ENCODE results near the gene SLC4A1AP. TPM values are rescaled to one million over a fixed set of nuclear protein-coding genes. Genes with fewer than 3 reads are reported as not detected.

The SLC4A1AP gene
- total RNA-seq, 1 experiment from 2014 or later, result 20.8 TPM

- peaks cover 7% of the 10 kb centered on the region for H3K27me3 Mint-ChIP-seq (ENCODE audit: low read depth)
- DNase-seq, result no peak
- no peak overlapping the region for H2BK15ac ChIP-seq (ENCODE audit: low read depth, low read length)
Observed at GRCh38 chr2:27710640-27711430, 47.1 kb downstream of the SLC4A1AP start.

More at GRCh38 chr2:27710640-27711430, 47.1 kb downstream of the SLC4A1AP start:
- H2AFZ ChIP-seq (ENCODE audit: low read length), result no peak overlapping the region
- H3K79me2 ChIP-seq (ENCODE audit: insufficient read depth, low read length), result no peaks in the 10 kb centered on the region
- Mint-ChIP-seq H3K4me1 (peaks cover 11 to 19% of the 10 kb centered on the region in 2 experiments), H3K4me3 (no peak overlapping the region), H3K9me3 (no peaks in the 10 kb centered on the region), H3K36me3 (ENCODE audit: insufficient read depth in 1 of 3, low read depth in 3 of 3) (no peaks in the 10 kb centered on the region; a peak in 1 of 7 replicates), H3K27ac (no peak overlapping the region)
- H3K23me2 ChIP-seq (ENCODE audit: insufficient read length, low read depth, low read length, poor library complexity, severe bottlenecking), result peaks cover 9% of the 10 kb centered on the region
- no peak overlapping the region for H2BK120ac ChIP-seq (ENCODE audit: low read depth, low read length, poor library complexity, severe bottlenecking)
- H4K5ac ChIP-seq (ENCODE audit: insufficient read length, low read depth, low read length), result no peak overlapping the region
- H3T11ph ChIP-seq (ENCODE audit: low read length), result no peak overlapping the region
- H2BK20ac ChIP-seq (ENCODE audit: low read depth, low read length, poor library complexity, severe bottlenecking), result no peak overlapping the region
- no peak overlapping the region for H3K23ac ChIP-seq (ENCODE audit: insufficient read length, low read depth, low read length)
- no peak overlapping the region for H4K91ac ChIP-seq (ENCODE audit: insufficient read length, low read depth, low read length)
- no peak overlapping the region for H3K4me2 ChIP-seq (ENCODE audit: insufficient read depth, insufficient read length, low read length)
- H3K56ac ChIP-seq (ENCODE audit: insufficient read length, low read depth, low read length), result no peak overlapping the region
- H2BK5ac ChIP-seq (ENCODE audit: insufficient read length, low read length), result no peak overlapping the region
- H3K9ac ChIP-seq (ENCODE audit: extremely low read depth, insufficient read length, low read length), result no peak overlapping the region
- no peak for TF ChIP-seq CTCF (conservative IDR thresholded peaks at IDR 0.05)
- no peaks in the 10 kb centered on the region for H4K20me1 ChIP-seq (ENCODE audit: control insufficient read depth, insufficient read depth, insufficient read length)
- H3K4ac ChIP-seq (ENCODE audit: low read depth, low read length), result no peak overlapping the region
- H3K14ac ChIP-seq (ENCODE audit: insufficient read depth, low read length), result no peak overlapping the region
- H3K79me1 ChIP-seq (ENCODE audit: insufficient read depth, low read depth, low read length, poor library complexity, severe bottlenecking), result no peaks in the 10 kb centered on the region
- WGBS (ENCODE audit: extremely low coverage, insufficient read length, low lambda C conversion rate), result no CpG with 5 or more reads among the region's 8 CpGs
- H3K27me3 ChIP-seq (ENCODE audit: insufficient read depth, low read length), result no peaks in the 10 kb centered on the region
- no peak overlapping the region for H4K8ac ChIP-seq (replicated peaks; ENCODE audit: insufficient read length, low read depth, low read length)
- no peak overlapping the region for H3K27ac ChIP-seq (ENCODE audit: insufficient read length, low read depth, low read length)
- H3K18ac ChIP-seq (ENCODE audit: insufficient read length, low read depth, low read length), result no peak overlapping the region
- no peak overlapping the region for H2BK12ac ChIP-seq (ENCODE audit: insufficient read length, low read depth, low read length)
- H3K9me3 ChIP-seq (ENCODE audit: control insufficient read depth, low read depth, low read length), result no peaks in the 10 kb centered on the region
- H3K4me1 ChIP-seq (ENCODE audit: insufficient read depth, low read length), result peaks cover 4% of the 10 kb centered on the region; the same call in 1 of the 2 replicates
- no peak overlapping the region for H2AK5ac ChIP-seq (ENCODE audit: insufficient read length, low read length)

Data from H9 (cell line).